ENCODE measurements around the gene BCL2L11. TPM values are rescaled to one million over a fixed set of nuclear protein-coding genes. Genes with fewer than 3 reads are reported as not detected.

BCL2L11 gene
- total and polyA plus RNA-seq, 8 donors: 2.7 to 14.9 (median 8.8) TPM

DNA sequence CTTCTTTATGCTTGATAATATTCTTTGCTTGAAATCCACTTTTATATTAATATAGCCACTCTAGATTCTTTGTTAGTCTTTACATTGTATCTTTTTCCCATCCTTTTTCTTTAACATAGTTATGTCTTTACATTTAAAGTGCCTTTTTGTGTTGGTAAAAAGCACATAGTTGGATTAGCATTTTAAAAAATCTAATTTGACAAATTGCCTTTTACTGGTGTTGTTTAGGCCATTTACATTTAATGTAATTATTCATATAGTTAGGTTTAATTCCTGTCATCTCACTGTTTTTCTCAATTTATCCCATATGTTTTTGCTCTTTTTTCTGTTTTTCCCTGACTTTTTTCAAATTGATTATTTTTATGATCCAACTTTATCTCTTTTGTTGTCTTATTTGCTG is 93.2 kb downstream of the BCL2L11 start:
- Histone ChIP-seq H3K27ac (no peak overlapping the region), H3K4me3 (no peak overlapping the region), H3K9me3 (no peaks in the 10 kb centered on the region), H3K36me3 (no peaks in the 10 kb centered on the region), H3K4me1 (no peaks in the 10 kb centered on the region), H3K27me3 (no peaks in the 10 kb centered on the region)
- intact Hi-C loops (cut with DNase I): no loop called here
- TF ChIP-seq, protein P1, sequence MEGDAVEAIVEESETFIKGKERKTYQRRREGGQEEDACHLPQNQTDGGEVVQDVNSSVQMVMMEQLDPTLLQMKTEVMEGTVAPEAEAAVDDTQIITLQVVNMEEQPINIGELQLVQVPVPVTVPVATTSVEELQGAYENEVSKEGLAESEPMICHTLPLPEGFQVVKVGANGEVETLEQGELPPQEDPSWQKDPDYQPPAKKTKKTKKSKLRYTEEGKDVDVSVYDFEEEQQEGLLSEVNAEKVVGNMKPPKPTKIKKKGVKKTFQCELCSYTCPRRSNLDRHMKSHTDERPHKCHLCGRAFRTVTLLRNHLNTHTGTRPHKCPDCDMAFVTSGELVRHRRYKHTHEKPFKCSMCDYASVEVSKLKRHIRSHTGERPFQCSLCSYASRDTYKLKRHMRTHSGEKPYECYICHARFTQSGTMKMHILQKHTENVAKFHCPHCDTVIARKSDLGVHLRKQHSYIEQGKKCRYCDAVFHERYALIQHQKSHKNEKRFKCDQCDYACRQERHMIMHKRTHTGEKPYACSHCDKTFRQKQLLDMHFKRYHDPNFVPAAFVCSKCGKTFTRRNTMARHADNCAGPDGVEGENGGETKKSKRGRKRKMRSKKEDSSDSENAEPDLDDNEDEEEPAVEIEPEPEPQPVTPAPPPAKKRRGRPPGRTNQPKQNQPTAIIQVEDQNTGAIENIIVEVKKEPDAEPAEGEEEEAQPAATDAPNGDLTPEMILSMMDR (IDR thresholded peaks at IDR 0.05): no peak
- peak; percentile 51 for FAIRE-seq
- no peak for ATAC-seq
- no peak for DNase-seq

DNA sequence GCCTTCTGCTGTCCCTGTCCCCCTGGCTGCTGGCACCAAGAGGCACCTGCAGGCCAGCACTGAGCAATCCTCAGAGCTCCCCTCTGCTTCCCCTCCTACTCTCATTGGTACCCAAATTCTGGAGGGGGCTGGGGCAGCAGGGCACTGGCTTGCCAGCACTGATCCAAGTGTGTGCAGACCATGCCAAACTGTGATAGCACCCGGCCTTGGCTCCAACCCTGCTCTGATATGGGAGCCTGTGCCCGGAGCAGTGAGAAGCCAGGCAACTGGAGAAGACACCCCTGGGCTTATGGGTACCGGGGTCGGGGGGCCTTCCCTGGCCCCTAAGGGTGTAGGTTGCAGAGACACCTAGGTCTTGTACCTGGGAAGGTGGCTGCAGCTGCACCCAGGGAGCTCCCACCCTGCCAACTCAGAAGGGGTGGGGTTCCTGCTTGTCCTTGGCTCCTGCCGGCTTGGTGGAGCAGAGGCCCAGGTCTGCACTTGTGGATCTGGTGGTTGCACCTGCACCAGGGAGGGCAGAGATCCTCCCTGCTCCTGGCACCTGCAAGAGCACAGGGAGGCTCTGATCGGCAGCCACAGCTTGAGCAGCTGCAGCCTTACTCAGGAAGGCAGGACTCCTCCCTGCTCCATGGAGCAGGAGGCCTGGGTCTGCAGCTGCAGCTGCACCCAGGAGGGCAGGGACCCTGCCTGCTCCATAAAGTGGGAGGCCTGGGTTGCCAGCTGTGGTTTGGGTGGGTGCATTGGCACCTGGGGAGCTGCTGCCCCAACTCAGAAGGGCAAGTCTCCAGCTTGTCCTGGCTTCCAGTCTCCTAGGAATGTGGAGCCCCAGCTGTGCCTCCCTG is 96.3 kb downstream of the BCL2L11 start:
- DNase-seq: no peak
- Histone ChIP-seq H3K4me1 (no peaks in the 10 kb centered on the region), H3K27ac (no peak overlapping the region), H3K27me3 (no peaks in the 10 kb centered on the region), H3K36me3 (no peaks in the 10 kb centered on the region), H3K4me3 (no peak overlapping the region), H3K9me3 (no peaks in the 10 kb centered on the region)
- 33 to 52% methylated on average over 6 of the region's 6 CpGs for WGBS, 2 donors
- peak in 2 of 4 donors; percentile 63 to 82 for ATAC-seq
- no peak for FAIRE-seq
- intact Hi-C loops (cut with DNase I): no loop called here
- TF ChIP-seq, protein P1 (IDR thresholded peaks at IDR 0.05): no peak

All from pancreas (tissue), 10 donors.